HL-60 (cell line): Measurements from ENCODE around the gene KAZN.

Experiments
- CTCF ChIP-seq: IDR thresholded peaks from one replicate; pipeline ENCODE4 v1.5.1; 2011; ENCODE audit warnings: low read length, control low read depth, inconsistent platforms; ENCODE audit not compliant: insufficient read depth
- POLR2AphosphoS5 ChIP-seq: IDR thresholded peaks from 2 replicates; pipeline ENCODE4 v1.6.1; 2012; ENCODE audit warnings: low read depth
- REST ChIP-seq: IDR thresholded peaks from 2 replicates; pipeline ENCODE4 v1.6.1; 2012; ENCODE audit warnings: low read depth; ENCODE audit not compliant: insufficient replicate concordance
- SPI1 ChIP-seq: IDR thresholded peaks from 2 replicates; pipeline ENCODE4 v1.6.1; 2012; ENCODE audit warnings: low read depth, mild to moderate bottlenecking, borderline replicate concordance

- TF ChIP-seq CTCF (no peak), POLR2AphosphoS5 (no peak), REST (no peak), SPI1 (no peak)
Observed at GRCh38 chr1:14932034-14932638, 333.7 kb downstream of the KAZN start.
